Fibroblast of villous mesenchyme (primary cell): ENCODE data around the gene TRIM73. TPM values are rescaled to one million over a fixed set of nuclear protein-coding genes. Genes with fewer than 3 reads are reported as not detected.
"Not testable (repeated sequence)": the region's sequence is repeated elsewhere in the genome, so short reads cannot be mapped to it uniquely, and the experiment has no call there.

ENCODE experiments used
- DNase-seq: peaks from one replicate; pipeline ENCODE4 v3.0.0-alpha.2; 2010; ENCODE audit warnings: low read depth
- H3K4me3 ChIP-seq: 2 replicates; pipeline ENCODE4 v1.5.1; 2011; ENCODE audit warnings: low read depth, mild to moderate bottlenecking, low read length
- total RNA-seq: library from RNA; depleted of rRNA; stranded (reverse); fragments of >200 nt; gene quantifications from 2 replicates; pipeline ENCODE4 v1.2.3, GENCODE V29; 2012

TRIM73 gene
- total RNA-seq, 1 donor: 0.86 TPM

DNA sequence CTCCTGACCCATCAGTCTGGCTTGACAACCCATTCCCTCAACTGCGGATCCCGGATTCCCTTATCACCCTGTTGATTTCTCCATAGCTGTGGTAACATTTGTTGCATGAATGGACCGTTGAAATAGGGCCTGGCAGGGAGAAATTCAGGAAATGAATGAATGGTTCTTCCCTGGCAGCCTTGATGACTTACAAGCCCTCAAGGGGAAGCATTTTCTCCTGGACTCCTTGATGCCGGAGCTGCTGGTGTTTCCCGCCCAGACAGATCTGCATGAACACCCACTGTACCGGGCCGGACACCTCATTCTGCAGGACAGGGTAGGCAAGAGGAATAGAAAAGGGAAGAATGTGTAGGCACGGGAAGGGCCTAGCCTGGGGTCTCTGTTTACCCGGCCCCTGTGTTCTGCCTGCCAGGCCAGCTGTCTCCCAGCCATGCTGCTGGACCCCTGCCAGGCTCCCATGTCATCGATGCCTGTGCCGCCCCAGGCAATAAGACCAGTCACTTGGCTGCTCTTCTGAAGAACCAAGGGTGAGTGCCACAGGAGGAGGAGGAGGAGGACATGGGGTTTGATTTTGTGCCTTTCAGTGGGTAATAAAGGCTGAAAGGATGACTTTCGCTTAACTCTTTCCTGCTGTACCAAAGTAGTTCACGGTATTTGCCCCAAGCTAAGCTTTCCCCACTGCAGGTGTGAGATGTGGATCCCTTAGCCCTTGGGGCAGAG, 19.4 kb downstream of the TRIM73 start:
- not testable (repeated sequence) for DNase-seq, H3K4me3 ChIP-seq

DNA sequence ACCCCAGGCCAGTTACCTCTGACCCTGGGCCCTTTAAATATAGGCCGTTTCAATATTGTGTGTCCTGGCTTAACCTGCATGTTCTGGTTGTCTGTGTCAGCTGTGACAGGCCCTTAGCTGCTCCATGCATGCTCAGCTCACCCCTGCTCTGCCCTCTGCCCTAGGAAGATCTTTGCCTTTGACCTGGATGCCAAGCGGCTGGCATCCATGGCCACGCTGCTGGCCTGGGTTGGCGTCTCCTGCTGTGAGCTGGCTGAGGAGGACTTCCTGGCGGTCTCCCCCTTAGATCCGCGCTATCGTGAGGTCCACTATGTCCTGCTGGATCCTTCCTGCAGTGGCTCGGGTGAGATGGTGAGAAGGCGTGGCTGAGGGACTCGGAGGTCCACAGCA, 20.0 kb downstream of the TRIM73 start:
- DNase-seq, H3K4me3 ChIP-seq: not testable (repeated sequence)

DNA sequence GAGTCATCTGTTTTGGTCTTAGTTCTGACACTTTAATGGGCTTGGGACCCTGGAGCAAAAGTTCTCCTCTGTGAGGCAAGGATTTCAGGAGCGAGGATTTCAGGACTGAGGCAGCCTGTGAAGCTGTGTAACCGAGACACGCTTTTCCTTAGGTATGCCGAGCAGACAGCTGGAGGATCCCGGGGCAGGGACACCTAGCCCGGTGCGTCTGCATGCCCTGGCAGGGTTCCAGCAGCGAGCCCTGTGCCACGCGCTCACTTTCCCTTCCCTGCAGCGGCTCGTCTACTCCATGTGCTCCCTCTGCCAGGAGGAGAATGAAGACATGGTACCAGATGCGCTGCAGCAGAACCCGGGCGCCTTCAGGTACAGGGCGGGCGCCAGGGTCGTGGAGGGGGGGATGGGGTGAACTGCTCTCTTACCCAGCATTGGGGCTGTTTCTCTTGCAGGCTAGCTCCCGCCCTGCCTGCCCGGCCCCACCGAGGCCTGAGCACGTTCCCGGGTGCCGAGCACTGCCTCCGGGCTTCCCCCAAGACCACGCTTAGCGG, 20.5 kb downstream of the TRIM73 start:
- not testable (repeated sequence) for DNase-seq, H3K4me3 ChIP-seq

DNA sequence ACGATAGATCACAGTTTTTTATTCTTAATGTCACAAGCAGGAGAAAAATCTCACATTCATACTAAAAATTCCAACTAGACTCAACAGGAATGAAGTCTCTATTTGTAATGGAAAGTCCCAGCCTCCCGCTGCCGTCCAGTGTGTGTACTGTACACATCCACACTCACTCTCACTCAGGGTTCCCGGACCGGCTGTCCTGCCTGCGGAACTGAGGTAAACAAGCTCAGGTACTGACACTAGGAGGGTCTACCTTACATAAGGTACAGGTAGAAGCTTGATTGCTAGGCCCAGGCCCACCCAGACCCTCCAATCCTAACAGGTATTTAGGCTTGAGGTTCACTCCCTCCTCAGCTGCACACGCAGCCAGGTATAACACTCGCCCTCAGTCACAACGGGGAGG, 21.4 kb downstream of the TRIM73 start:
- not testable (repeated sequence) for DNase-seq, H3K4me3 ChIP-seq

DNA sequence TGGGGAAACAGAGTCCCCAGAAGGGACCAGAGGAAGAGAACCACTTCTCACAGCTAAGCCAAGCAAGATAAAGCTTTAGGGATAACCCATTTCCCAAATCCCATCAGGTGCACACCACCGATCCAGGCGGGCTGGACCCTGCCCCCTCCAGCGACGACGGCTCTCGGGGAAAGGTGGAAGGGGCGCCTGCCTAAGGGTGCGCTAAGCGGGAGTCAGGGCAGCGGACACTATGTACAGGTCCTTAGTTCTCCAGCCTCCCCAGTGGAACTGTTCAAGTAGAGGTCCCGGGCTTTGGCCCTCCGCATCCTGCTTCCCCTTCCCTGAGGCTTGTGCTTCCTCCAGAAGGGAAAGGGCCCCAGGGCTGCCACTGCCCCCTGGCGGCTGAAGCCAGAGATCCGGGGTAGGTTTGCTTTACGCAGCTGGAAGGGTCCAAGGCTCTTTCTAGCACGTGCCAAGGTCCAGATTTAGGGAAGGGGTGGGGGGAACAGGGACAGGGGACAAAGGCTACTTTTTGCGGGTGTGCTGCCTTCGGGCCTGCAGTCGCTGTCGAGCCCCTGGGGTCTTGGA, 22.9 kb downstream of the TRIM73 start:
- H3K4me3 ChIP-seq, DNase-seq: not testable (repeated sequence)

DNA sequence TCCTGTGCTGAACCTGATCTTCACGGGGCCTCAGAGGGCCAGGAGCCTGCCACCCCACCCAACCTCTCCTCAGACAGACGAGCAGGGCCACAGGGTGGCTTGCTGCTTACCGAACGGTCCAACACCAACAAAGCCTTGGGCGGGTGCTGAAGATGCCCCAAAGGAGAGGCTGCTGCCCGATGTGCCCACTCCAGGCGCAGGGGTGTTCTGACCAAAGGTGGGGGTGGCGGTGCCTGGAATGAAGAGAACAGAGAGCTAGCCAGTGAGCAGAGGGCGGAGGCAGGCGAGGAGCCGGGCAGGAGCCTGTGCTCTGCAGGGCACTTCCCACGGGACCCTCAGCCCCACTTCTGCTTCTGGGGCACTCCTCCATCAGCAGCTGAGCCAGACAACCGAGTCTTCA, 23.8 kb downstream of the TRIM73 start:
- H3K4me3 ChIP-seq, DNase-seq: not testable (repeated sequence)

DNA sequence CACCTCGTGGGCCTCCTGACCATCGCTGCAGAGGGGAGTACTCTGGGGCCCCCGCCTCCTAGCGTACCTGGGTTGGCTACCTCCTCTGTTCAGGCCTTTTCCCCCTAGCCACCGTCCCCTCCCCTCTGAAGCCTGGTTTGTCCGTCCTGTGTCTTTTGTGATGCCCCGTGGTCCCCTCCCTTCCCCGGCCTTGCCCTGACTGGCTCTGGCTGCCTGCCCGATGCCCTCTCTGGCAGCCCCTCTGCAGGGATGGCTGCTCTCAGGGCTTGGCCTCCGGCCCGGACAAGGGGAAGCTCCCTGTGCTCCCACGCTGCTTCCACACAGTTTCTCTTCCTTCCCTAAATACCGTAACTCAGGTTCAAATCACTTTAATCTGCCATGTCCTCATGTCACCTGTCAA, 24.3 kb downstream of the TRIM73 start:
- not testable (repeated sequence) for DNase-seq, H3K4me3 ChIP-seq

DNA sequence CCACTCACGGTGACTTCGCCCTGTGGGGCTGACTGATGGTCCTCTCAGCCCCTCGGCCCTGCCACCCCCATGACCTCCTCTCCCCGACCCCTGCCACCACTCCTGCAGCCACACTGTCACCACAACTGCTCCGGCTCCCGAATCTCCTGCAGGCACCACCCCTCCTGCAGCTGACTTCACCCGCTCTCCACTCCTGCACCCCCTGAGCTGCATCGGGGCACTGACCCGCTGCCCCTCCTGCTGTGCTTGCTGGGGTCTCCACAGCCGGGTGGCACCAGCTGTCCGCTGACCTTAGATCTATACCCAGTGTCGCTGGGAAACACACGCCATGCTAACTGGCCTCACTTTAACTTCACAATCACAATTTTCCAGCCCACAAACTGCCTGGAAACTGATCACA, 24.7 kb downstream of the TRIM73 start:
- H3K4me3 ChIP-seq, DNase-seq: not testable (repeated sequence)

DNA sequence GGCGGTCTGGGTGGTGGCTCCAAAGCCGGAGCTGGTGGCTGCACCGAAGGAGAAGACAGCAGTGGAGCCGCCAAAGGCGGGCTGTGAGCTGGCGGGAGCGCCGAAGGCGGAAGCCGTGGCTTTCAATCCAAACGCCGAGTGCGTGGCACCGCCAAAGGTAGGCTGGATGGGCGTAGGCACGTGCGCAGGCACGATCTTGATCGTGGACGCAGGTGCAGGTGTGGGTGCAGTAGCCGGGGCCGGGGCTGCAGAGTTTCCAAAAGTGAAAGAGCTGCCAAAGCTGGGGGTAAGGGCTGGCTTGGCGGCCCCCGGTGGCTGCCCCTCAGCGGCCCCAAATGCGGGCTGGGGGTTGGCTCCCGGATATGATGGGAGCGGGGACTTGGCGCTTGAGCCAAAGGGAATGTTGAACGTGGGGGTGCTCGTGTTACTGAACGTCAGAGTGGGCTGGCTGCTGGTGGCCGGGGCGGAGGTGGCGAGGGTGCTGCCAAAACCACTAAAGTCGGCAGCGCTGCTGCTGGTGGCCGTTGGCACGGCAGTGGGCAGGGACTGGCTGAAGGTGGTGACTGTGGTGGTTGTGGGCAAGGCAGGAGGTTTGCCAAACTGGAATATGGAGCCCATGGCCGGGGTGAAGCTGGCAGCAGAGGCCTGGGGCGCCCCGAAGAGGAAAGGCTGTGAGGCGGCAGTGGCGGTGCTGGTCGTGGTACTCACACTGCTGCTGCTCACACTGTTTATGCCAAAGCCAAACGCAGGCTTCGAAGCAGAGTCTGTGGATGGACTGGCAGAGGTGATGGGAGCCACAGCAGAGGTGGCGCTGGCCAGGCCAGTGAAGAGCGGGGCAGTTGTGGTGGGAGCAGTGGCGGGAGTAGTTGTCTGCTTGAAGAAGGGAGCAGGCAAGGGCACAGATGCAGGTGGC, 26.6 kb downstream of the TRIM73 start:
- H3K4me3 ChIP-seq, DNase-seq: not testable (repeated sequence)

DNA sequence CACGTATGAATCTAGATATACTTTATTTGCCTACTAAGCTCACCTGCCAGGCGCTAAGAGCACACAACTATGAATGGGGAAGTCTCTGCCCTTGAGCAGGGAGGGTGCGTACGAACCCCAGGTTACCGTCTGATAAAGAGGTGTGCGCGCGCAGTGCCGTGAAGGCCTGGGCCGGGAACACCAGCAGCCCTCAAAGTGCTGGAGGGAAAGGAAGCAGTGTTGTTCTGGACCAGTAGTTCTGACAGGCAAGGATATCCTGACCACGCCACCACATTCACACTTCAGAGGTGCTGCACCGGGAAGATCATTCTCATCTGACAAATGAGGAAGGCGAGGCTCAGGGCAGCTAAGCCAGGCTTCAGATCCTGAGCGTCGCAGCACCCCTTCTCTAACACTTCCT, 28.1 kb downstream of the TRIM73 start:
- DNase-seq: not testable (repeated sequence)

DNA sequence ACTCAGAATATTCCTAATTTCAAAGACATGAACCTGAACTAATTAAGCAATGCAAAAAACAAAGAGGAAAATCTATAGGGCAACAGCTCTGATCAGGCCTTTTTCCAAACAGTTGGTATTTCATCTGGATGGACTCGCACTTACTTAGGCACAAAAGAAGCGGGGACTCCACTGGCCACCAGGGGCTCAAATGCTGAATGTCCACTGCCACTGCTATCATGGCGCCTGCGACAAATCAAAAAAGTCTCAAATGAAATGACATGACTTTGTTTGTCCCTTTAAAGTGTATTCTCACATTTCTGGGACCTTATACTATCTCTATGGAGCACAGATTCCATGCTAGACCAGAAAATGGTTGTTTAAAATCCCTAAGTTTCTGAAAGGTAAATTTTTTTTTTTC, 43.6 kb downstream of the TRIM73 start:
- H3K4me3 ChIP-seq, DNase-seq: not testable (repeated sequence)

More for the DNA sequence above, 28.1 kb downstream of the TRIM73 start:
- H3K4me3 ChIP-seq: not testable (repeated sequence)

DNA sequence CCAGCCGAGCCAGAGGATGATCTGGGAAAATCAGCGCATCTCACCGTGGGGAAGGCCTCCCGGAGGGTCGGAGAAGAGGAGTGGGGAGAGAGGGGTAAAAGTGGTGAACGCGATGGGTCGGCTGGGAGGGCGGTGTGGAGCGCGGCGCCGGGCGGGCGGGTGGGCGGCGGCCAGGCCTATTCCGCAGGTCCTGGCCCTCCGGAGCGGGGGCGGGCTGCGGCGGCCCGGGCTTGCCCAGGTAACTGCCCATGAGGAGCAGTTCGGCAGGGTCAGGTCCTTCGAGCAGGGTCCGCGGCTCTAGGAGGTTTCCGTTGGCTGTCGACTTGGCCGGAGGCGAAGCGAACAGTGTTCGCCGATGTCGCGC, 46.7 kb downstream of the TRIM73 start:
- DNase-seq: not testable (repeated sequence)
- peak overlapping the region; percentile 54 for H3K4me3 ChIP-seq

DNA sequence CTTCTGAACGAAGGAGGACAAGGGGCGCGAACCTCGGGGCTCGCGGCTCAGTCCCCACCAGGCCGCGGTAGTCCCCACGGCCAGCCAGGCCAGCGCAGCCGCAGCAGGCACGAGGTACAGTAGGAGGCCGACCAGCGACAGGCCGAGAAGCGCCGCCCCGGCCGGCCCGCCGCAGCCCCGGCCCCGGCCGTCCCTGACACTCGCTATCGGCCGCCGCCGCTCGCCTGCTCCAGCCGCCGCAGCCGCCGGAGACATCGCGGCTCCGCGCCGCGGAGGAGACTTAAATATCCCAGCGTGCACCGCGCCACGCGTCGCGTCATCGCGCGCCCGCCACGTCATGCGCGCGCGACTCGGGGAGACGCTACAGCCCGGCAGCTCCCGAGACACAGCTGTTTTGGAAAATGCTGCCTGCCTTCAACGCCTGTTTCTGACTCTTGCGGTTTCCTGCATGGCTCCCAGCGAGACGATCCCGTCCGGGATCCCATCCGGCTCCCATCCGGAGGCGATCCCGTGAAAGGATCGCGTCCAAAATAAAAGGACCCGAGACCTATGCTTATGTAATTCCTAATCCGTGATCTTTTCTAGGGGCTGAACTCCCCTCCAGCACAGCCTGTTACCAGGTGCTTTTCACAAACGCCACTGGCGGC, 47.2 kb downstream of the TRIM73 start:
- peak overlapping the region; percentile 65 for H3K4me3 ChIP-seq
- DNase-seq: peak; percentile 46

DNA sequence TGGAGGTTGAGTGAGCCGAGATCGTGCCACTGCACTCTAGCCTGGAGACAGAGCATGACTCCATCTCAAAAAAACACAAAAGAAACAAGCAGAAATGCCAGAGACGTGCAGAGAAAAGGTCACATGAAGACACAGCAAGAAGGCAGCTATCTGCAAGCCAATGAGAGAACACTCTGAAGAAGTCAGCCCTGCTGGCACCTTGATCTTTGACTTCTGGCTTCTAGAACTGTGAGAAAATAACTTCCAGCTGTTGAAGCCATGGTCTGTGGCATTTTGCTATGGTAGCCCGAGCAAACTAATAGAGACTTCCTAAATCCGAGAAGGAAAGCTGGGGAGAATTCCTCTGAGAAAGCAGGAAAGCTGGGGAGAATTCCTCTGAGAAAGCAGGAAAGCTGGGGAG, 54.5 kb downstream of the TRIM73 start:
- H3K4me3 ChIP-seq, DNase-seq: not testable (repeated sequence)
